ENCODE data around the gene FBXL16.

- TF ChIP-seq, protein P1, sequence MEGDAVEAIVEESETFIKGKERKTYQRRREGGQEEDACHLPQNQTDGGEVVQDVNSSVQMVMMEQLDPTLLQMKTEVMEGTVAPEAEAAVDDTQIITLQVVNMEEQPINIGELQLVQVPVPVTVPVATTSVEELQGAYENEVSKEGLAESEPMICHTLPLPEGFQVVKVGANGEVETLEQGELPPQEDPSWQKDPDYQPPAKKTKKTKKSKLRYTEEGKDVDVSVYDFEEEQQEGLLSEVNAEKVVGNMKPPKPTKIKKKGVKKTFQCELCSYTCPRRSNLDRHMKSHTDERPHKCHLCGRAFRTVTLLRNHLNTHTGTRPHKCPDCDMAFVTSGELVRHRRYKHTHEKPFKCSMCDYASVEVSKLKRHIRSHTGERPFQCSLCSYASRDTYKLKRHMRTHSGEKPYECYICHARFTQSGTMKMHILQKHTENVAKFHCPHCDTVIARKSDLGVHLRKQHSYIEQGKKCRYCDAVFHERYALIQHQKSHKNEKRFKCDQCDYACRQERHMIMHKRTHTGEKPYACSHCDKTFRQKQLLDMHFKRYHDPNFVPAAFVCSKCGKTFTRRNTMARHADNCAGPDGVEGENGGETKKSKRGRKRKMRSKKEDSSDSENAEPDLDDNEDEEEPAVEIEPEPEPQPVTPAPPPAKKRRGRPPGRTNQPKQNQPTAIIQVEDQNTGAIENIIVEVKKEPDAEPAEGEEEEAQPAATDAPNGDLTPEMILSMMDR (IDR thresholded peaks at IDR 0.05; ENCODE audit: low read depth, low read length, poor library complexity, severe bottlenecking) = no peak
- no peak for TF ChIP-seq EZH2phosphoT487 (IDR thresholded peaks at IDR 0.05; ENCODE audit: borderline replicate concordance, low read length)
These were observed 37.0 kb downstream of the FBXL16 start for GRCh38 chr16:668519-669171.
